Measurements from ENCODE around the gene NXPE3. TPM values are rescaled to one million over a fixed set of nuclear protein-coding genes. Genes with fewer than 3 reads are reported as not detected.

Gene NXPE3
- polyA plus RNA-seq, 1 donor (not counting 4 experiments of a cell fraction or from before 2014, with no cell fraction given), result 16.8 TPM

GRCh38 chr3:101817992-101818391, 39.0 kb downstream of the NXPE3 start:
- no peak for DNase-seq (ENCODE audit: low read depth, low spot score)
- FAIRE-seq, result no peak
- H3K4me1 ChIP-seq (ENCODE audit: control insufficient read depth, extremely low read depth, insufficient read depth, low read length), result peaks cover 4% of the 10 kb centered on the region
- no peaks in the 10 kb centered on the region for H4K20me1 ChIP-seq (ENCODE audit: control insufficient read depth, extremely low read depth, insufficient read depth, low read length)
- TF ChIP-seq CTCF (optimal IDR thresholded peaks at IDR 0.05 in 1 of 3, IDR thresholded peaks at IDR 0.05 in 1 of 3, conservative IDR thresholded peaks at IDR 0.05 in 1 of 3; ENCODE audit: extremely low read depth in 1 of 3, insufficient read depth in 2 of 3, low read length in 3 of 3) (no peak), EZH2 (IDR thresholded peaks at IDR 0.05; ENCODE audit: low read length) (no peak)
- dilution Hi-C loops (cut with MboI; ENCODE audit: extremely low pct_ligation_motif_present, low sequenced_read_pairs), result no loop called here
- H3K9ac ChIP-seq (ENCODE audit: control insufficient read depth, extremely low read depth, insufficient read depth, low read length), result no peak overlapping the region
- no peak overlapping the region for H3K27ac ChIP-seq (ENCODE audit: control insufficient read depth, insufficient read depth, low read length)
- H3K79me2 ChIP-seq (ENCODE audit: control insufficient read depth, insufficient read depth, low read length), result no peaks in the 10 kb centered on the region
- no peaks in the 10 kb centered on the region for H3K9me3 ChIP-seq (ENCODE audit: control insufficient read depth, low read depth, low read length)
- no peak overlapping the region for H2AFZ ChIP-seq (ENCODE audit: control insufficient read depth, low read length)
- H3K4me3 ChIP-seq (ENCODE audit: control insufficient read depth in 2 of 3, extremely low read depth in 1 of 3, insufficient read depth in 2 of 3, low read depth in 1 of 3, low read length in 3 of 3), result no peak overlapping the region
- H3K36me3 ChIP-seq (ENCODE audit: control insufficient read depth in 2 of 2, extremely low read depth in 1 of 2, insufficient read depth in 2 of 2, low read length in 2 of 2), result no peaks in the 10 kb centered on the region
- H3K9me1 ChIP-seq (ENCODE audit: control insufficient read depth, extremely low read depth, insufficient read depth, low read length), result no peaks in the 10 kb centered on the region
- no peaks in the 10 kb centered on the region for H3K27me3 ChIP-seq (ENCODE audit: control insufficient read depth, extremely low read depth, insufficient read depth, low read length)
- no peak overlapping the region for H3K4me2 ChIP-seq (ENCODE audit: control insufficient read depth, extremely low read depth, insufficient read depth, low read depth, low read length)

- Histone ChIP-seq H3K79me2 (ENCODE audit: control insufficient read depth, insufficient read depth, low read length) (no peaks in the 10 kb centered on the region), H3K36me3 (ENCODE audit: control insufficient read depth in 2 of 2, extremely low read depth in 1 of 2, insufficient read depth in 2 of 2, low read length in 2 of 2) (no peaks in the 10 kb centered on the region), H3K9me1 (ENCODE audit: control insufficient read depth, extremely low read depth, insufficient read depth, low read length) (no peaks in the 10 kb centered on the region), H3K27ac (ENCODE audit: control insufficient read depth, insufficient read depth, low read length) (no peak overlapping the region), H3K4me3 (ENCODE audit: control insufficient read depth in 2 of 3, extremely low read depth in 1 of 3, insufficient read depth in 2 of 3, low read depth in 1 of 3, low read length in 3 of 3) (no peak overlapping the region), H2AFZ (ENCODE audit: control insufficient read depth, low read length) (no peak overlapping the region), H4K20me1 (ENCODE audit: control insufficient read depth, extremely low read depth, insufficient read depth, low read length) (no peaks in the 10 kb centered on the region), H3K9ac (ENCODE audit: control insufficient read depth, extremely low read depth, insufficient read depth, low read length) (no peak overlapping the region), H3K4me2 (ENCODE audit: control insufficient read depth, extremely low read depth, insufficient read depth, low read depth, low read length) (no peak overlapping the region), H3K27me3 (ENCODE audit: control insufficient read depth, extremely low read depth, insufficient read depth, low read length) (no peaks in the 10 kb centered on the region), H3K4me1 (ENCODE audit: control insufficient read depth, extremely low read depth, insufficient read depth, low read length) (peaks cover 4% of the 10 kb centered on the region), H3K9me3 (ENCODE audit: control insufficient read depth, low read depth, low read length) (no peaks in the 10 kb centered on the region)
- DNase-seq (ENCODE audit: low read depth, low spot score) (no peak), FAIRE-seq (no peak)
- TF ChIP-seq CTCF (optimal IDR thresholded peaks at IDR 0.05 in 1 of 3, IDR thresholded peaks at IDR 0.05 in 1 of 3, conservative IDR thresholded peaks at IDR 0.05 in 1 of 3; ENCODE audit: extremely low read depth in 1 of 3, insufficient read depth in 2 of 3, low read length in 3 of 3) (no peak), EZH2 (IDR thresholded peaks at IDR 0.05; ENCODE audit: low read length) (no peak)
- dilution Hi-C loops (cut with MboI; ENCODE audit: extremely low pct_ligation_motif_present, low sequenced_read_pairs), result no loop called here
Measured at GRCh38 chr3:101819649-101820206, 40.7 kb downstream of the NXPE3 start.

Data from keratinocyte (primary cell).